ENCODE measurements around the gene PROCA1.

GRCh38 chr17:28718333-28719020 is 6.8 kb upstream of the PROCA1 start:
- TF ChIP-seq, protein P1, sequence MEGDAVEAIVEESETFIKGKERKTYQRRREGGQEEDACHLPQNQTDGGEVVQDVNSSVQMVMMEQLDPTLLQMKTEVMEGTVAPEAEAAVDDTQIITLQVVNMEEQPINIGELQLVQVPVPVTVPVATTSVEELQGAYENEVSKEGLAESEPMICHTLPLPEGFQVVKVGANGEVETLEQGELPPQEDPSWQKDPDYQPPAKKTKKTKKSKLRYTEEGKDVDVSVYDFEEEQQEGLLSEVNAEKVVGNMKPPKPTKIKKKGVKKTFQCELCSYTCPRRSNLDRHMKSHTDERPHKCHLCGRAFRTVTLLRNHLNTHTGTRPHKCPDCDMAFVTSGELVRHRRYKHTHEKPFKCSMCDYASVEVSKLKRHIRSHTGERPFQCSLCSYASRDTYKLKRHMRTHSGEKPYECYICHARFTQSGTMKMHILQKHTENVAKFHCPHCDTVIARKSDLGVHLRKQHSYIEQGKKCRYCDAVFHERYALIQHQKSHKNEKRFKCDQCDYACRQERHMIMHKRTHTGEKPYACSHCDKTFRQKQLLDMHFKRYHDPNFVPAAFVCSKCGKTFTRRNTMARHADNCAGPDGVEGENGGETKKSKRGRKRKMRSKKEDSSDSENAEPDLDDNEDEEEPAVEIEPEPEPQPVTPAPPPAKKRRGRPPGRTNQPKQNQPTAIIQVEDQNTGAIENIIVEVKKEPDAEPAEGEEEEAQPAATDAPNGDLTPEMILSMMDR (IDR thresholded peaks at IDR 0.05): no peak
- TF ChIP-seq POLR2A (IDR thresholded peaks at IDR 0.05): no peak
